NCI-H128 (cell line): ENCODE measurements around the gene VILL.
"Not testable (repeated sequence)": the region's sequence is repeated elsewhere in the genome, so short reads cannot be mapped to it uniquely, and the experiment has no call there.

ENCODE experiments used
- DNase-seq: peaks from one replicate; lab custom pipeline; 2025; ENCODE audit not compliant: unreplicated experiment; lab: John Stamatoyannopoulos, UW

VILL gene

DNA sequence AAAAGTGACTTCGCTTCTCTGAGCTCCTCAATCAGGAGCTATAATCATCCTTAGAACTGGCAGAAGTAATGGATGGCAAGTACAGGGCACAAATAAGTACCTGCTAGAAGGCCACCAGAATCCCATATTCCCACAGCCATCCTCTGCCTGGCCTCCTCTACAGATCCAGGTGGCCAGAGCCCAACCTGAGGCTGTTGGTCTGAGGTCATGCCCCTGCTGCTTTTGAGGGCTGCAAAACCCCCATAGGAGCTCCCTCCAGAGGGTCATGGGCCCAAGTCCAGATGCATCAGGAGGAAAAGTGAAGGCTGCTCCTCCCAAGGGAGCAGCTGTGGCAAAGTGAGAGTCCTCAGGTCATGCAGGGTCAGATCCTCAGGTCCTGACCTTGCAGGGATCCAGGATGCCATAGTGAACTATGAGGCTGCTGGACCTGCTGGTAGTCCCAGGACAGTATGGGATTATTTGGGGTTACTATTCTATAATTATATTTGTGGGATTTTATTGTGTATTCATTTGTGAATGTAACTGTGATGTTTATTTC is 41.8 kb downstream of the VILL start:
- DNase-seq = no peak

DNA sequence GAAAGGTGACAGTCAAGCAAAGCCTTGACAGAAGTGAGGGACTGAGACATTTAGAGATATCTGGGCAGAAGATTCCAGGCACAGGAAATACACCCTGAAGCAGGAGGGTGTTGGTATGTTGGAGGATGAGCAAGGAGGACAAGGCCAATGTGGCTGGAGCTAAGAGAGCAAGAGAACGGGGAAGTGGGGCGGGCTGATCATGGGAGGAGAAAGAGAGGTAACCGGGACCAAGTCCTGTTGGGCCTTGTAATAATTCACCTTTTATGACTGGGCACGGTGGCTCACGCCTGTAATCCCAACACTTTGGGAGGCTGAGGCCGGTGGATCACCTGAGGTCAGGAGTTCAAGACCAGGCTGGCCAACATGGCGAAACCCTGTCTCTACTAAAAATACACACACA is 43.0 kb downstream of the VILL start:
- DNase-seq = not testable (repeated sequence)

- not testable (repeated sequence) for DNase-seq
Measured at GRCh38 chr3:38034335-38034734, 43.7 kb downstream of the VILL start.

DNA sequence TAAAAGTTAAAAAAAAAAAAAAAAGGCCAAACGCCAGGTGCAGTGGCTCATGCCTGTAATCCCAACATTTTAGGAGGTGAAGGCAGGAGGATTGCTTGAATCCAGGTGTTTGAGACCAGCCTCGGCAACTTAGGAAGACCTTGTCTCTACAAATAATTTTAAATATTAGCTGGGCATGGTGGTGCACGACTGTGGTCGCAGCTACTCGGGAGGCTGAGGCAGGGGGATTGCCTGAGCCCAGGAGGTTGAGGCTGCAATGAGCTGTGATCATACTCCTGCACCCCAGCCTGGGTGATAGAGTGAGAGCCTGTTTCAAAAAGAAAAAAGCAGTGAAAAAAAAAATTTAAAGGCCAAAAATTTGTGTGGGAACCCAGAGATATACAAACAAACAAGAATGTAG is 45.7 kb downstream of the VILL start:
- DNase-seq = no peak

GRCh38 chr3:38036906-38037305 is 46.3 kb downstream of the VILL start:
- no peak for DNase-seq

DNA sequence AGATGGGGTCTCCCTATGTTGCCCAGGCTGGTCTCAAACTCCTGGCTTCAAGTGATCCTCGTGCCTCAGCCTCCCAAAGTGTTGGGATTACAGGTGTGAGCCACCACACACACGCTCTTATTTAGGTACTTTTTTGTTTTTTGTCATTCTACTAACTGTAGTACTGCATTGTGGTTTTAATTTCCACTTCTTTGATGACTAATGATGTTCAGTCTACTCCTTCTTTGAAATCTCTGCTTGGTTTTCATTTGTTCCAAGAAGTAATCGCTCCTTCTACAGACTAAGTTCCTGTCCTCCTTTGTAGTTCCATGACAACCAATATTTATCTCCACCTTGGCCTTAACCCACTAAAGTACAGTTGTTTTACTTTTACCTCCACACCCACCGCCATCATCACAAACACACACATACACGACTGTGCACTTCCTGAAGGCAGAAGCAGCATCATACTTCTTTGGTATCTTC is 47.9 kb downstream of the VILL start:
- no peak for DNase-seq

DNA sequence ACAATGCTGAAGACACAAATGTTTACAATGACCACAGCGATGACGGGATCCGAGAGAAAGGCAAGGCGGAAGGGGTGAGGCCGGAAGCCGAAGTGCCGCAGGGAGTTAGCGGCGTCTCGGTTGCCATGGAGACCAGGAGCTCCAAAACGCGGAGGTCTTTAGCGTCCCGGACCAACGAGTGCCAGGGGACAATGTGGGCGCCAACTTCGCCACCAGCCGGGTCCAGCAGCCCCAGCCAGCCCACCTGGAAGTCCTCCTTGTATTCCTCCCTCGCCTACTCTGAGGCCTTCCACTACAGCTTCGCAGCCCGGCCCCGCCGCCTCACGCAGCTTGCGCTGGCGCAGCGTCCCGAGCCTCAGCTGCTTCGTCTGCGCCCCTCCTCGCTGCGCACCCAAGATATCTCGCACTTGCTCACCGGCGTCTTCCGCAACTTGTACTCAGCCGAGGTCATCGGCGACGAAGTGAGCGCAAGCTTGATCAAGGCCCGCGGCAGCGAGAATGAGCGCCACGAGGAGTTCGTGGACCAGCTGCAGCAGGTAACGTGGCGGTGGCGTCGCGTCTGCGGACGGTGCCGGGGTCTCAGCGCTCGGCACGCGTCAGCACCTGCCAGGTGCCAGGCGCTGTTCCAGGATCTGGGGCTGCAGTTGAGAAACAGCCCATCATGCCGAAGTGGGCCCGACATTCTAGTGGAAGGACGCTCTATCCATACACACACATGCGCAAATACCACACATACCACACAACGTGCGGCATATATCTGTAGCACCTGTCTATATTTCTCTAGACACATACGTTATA is 48.7 kb downstream of the VILL start, which contains the start of gene DLEC1:
Gene DLEC1, plus strand, starts transcription at position 108 of the 798 bp plus-strand sequence. Its CDS starts 18 bp downstream, at position 126.
- DNase-seq = no peak

GRCh38 chr3:38039899-38040261 is 49.3 kb downstream of the VILL start:
- DNase-seq = no peak

- no peak for DNase-seq
Measured at GRCh38 chr3:38040401-38040800, 49.8 kb downstream of the VILL start.

DNA sequence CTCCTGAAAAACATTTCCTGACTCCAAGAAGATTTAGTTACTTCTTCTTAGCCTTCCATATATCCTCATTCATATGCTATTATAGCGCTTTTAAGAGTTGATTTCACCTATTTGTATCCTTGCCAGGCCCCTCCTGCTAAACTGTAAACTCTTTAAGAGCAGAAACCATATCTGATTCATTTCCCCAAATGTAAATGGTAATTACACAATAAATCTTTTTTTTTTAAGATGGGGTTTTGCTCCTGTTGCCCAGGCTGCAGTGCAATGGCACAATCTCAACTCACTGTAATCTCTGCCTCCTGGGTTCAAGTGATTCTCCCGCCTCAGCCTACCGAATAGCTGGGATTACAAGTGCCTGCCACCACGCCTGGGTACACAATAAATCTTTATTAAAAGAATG is 52.9 kb downstream of the VILL start:
- no peak for DNase-seq

- DNase-seq = no peak
Measured at GRCh38 chr3:38046027-38046426, 55.4 kb downstream of the VILL start.

GRCh38 chr3:38046821-38047220 is 56.2 kb downstream of the VILL start:
- DNase-seq = no peak

GRCh38 chr3:38047896-38048295 is 57.3 kb downstream of the VILL start:
- DNase-seq = no peak

GRCh38 chr3:38049358-38050126 is 59.0 kb downstream of the VILL start:
- no peak for DNase-seq

DNA sequence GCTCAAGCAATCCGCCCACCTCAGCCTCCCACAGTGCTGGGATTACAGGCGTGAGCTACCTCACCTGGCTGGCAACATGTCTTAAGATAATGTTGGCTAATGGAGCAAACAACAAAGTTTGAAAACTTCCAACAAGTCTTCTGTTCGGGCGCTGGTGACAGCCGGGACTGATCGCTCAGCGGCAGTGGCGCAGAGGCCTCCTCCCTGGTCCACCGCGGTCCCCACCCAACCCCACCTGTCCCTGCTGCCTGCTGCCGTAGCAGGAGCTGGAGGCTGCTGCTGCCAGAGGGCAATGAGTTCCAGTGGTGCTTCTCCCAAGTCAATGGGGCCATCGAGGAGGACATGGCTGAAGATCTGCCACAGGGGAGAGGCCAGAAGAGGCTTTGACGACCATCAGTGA is 60.5 kb downstream of the VILL start:
- no peak for DNase-seq

GRCh38 chr3:38053286-38053685 is 62.7 kb downstream of the VILL start:
- not testable (repeated sequence) for DNase-seq

DNA sequence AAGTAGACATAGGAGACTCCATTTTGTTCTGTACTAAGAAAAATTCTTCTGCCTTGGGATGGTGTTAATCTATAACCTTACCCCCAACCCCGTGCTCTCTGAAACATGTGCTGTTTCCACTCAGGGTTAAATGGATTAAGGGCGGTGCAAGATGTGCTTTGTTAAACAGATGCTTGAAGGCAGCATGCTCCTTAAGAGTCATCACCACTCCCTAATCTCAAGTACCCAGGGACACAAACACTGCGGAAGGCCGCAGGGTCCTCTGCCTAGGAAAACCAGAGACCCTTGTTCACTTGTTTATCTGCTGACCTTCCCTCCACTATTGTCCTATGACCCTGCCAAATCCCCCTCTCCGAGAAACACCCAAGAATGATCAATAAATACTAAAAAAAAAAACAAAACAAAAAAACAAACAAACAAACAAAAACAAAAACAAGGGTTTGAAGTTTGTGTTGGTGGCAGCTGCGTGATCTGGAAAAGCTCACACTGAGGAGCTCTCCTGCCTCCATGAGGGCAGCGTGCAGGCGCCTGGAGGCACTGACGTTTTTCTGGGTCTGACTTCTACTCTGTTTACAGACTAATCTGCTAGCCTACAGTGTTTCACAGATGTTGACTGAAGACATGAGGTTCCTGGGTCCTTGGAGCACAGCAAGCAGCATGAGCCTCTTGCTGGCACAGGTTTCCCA is 63.4 kb downstream of the VILL start:
- not testable (repeated sequence) for DNase-seq

DNA sequence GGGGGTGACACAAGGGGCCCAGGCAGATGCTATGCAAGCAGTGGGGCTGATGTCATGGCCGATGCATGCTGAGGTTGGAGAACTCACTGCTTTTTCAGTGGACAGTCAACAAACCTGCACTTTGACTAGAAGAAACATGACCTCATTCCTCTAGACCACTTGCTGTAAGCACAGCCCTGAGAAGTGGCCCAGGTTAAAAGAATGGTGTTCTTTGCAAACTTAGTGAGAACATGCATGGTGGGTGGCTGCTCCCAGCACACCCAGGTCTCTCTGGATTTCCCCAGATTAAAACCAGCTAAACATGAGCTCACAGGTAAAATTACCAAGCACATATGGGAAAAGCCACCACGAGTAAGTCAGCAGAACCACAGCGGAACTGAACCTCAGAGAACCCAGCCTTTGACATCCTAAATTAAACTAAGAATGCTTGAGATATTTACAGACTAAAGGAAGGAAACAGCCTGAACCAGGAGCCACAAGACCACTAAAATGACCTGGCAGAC is 64.0 kb downstream of the VILL start:
- no peak for DNase-seq
